DMS53 (cell line): ENCODE measurements around the gene RUNX1.

ENCODE experiments used
- DNase-seq: peaks from one replicate; lab custom pipeline; 2025; lab: John Stamatoyannopoulos, UW

The RUNX1 gene

GRCh38 chr21:34788879-34789278 is 260.2 kb downstream of the RUNX1 start:
- DNase-seq: no peak

- DNase-seq: no peak
These were observed 265.3 kb downstream of the RUNX1 start for GRCh38 chr21:34783815-34784214.

- no peak for DNase-seq
These were observed 266.4 kb downstream of the RUNX1 start for GRCh38 chr21:34782506-34783360.

- no peak for DNase-seq
These were observed 267.6 kb downstream of the RUNX1 start for GRCh38 chr21:34781526-34781925.

- no peak for DNase-seq
These were observed 269.2 kb downstream of the RUNX1 start for GRCh38 chr21:34779860-34780259.

- DNase-seq: no peak
These were observed 273.3 kb downstream of the RUNX1 start for GRCh38 chr21:34775793-34776192.

GRCh38 chr21:34774750-34775149 is 274.4 kb downstream of the RUNX1 start:
- DNase-seq: no peak

- DNase-seq: peak; percentile 59
These were observed 277.5 kb downstream of the RUNX1 start for GRCh38 chr21:34771512-34772028.

- no peak for DNase-seq
These were observed 278.5 kb downstream of the RUNX1 start for GRCh38 chr21:34770576-34770975.

GRCh38 chr21:34768326-34768725 is 280.8 kb downstream of the RUNX1 start:
- DNase-seq: no peak

GRCh38 chr21:34766862-34767261 is 282.2 kb downstream of the RUNX1 start:
- no peak for DNase-seq

GRCh38 chr21:34765619-34766018 is 283.5 kb downstream of the RUNX1 start:
- DNase-seq: no peak

GRCh38 chr21:34764715-34765284 is 284.3 kb downstream of the RUNX1 start:
- DNase-seq: no peak

- DNase-seq: no peak
These were observed 286.3 kb downstream of the RUNX1 start for GRCh38 chr21:34762786-34763185.

- DNase-seq: no peak
These were observed 287.3 kb downstream of the RUNX1 start for GRCh38 chr21:34761758-34762330.

- DNase-seq: no peak
These were observed 294.1 kb downstream of the RUNX1 start for GRCh38 chr21:34754690-34755647.

GRCh38 chr21:34748862-34749261 is 300.2 kb downstream of the RUNX1 start:
- DNase-seq: no peak

GRCh38 chr21:34745557-34746255 is 303.4 kb downstream of the RUNX1 start:
- peak; percentile 79 for DNase-seq

- DNase-seq: no peak
These were observed 304.3 kb downstream of the RUNX1 start for GRCh38 chr21:34744801-34745200.

GRCh38 chr21:34743831-34744230 is 305.3 kb downstream of the RUNX1 start:
- no peak for DNase-seq

- DNase-seq: no peak
These were observed 305.8 kb downstream of the RUNX1 start for GRCh38 chr21:34743285-34743684.
